HG03045 (cell line): ENCODE data around the gene ADAMTS14.
"Not testable (repeated sequence)": the region's sequence is repeated elsewhere in the genome, so short reads cannot be mapped to it uniquely, and the experiment has no call there.

Source experiments
- ATAC-seq: cut with Tn5 transposase; IDR thresholded peaks from one replicate; pipeline ENCODE4 v1.9.1; 2021; ENCODE audit warnings: mild to moderate bottlenecking, moderate library complexity; ENCODE audit not compliant: unreplicated experiment

Gene ADAMTS14

DNA sequence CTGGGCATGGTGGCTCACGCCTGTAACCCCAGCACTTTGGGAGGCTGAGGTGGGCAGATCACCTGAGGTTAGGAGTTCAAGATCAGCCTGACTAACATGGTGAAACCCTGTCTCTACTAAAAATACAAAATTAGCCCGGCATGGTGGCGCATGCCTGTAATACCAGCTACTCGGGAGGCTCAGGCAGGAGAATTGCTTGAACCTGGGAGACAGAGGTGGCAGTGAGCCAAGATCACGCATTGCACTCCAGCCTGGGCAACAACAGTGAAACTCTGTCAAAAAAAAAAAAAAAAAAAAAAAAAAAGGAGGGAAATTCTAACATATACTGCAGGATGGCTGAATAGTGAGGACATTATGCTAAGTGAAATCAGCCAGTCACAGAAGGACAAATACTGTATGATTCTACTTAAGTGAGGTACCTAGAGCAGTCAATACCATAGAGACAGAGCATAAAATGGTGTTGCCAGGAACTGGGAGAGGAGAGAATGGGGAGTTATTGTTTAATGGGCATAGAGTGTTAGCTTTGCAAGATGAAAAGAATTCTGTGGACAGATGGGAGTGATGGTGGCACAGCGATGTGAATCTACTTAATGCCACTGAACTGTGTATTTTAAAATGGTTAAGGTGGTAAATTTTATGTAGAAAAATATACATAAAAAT lies 95.8 kb downstream of the ADAMTS14 start:
- not testable (repeated sequence) for ATAC-seq

DNA sequence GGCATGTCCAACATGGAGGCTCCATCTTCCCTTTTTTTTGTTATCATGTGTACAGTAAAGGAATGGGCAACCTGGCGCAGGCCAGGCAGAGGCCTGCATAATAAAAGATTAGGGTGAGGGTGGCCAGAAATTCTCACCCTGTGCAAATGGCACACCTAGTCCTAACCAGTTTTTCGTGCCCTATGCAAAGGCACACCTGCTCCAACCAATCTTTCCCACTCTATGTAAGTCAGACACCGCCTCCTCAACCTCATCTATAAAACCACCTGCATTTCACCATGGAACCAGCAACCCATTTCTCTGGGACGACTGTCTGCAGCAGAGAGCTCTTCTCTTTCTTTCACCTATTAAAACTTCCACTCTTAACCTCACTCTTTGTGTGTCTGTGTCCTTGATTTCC lies 96.8 kb downstream of the ADAMTS14 start:
- no peak for ATAC-seq

DNA sequence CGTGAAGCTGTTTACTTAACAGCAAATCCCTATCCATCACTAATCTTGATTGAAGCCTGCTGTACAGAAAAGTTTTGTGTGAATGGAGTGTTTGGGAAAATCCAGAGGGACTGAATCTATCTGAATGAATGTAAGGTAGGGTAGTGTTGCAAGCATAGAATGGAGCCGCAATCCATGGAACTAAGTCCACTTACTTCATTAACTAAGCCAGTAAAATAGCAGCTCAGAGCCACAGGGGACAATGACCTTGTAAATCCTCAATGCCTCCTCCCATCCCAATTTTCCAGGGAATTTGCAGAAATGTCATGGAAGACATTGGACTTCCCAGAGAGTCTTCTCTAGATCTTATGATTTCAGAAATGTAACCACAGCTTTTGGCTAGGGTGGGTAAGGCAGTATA lies 97.7 kb downstream of the ADAMTS14 start:
- ATAC-seq, result no peak

DNA sequence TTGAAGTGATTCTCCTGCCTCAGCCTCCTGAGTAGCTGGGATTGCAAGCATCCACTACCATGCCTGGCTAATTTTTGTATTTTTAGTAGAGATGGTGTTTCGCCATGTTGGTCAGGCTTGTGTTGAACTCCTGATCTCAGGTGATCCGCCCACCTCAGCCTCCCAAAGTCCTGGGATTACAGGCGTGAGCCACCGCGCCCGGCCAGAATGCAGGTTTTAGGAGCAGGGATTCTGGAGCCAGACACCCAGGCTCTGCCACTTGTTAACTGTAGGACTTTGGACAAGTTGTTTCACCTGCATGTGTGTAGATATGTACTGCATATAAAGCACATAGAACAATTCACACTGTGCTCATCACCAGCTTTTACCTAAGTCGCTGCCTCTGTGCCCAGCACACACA lies 98.2 kb downstream of the ADAMTS14 start:
- not testable (repeated sequence) for ATAC-seq

DNA sequence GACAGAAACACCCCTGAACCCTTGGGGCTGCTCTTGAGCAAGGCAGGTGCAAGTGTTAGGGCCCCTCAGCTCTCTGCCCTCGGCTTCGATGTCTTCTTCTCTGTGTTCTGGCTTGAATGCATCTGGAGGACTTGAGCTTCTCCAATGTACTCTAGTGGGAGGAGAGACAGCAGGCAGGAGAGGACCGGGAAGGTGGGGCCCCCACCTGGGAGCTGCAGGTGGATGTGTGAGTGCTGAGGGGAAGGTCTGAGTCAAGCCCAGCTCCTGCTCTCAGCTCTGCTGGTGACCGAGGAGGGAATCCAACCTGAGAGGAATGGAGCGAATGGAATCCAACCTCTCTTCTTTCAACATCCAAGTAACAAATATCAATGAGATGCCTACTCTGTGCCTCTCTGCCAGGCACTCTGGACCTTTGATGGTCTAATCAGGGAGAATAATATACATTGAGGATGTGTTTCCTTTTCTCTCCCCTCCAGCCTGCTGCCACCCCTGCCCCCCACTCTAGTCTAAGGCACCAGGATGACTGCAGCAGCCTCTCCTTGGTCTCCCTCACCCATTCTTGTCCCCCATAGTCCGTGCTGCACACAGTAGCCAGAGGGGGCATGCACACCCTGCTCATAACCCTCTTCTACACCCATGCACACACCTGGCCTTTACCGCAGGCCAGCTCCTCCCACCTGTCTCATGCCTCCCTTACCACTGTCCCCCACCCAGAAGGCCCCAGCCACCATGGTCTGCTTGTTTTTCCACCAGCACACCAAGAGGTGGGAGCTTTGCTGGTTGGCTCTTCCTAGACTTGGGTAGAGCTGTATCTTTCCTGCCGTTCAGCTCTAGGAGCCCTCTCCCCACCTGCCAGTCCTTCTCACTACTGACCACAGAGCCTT lies 99.2 kb downstream of the ADAMTS14 start:
- no peak for ATAC-seq

DNA sequence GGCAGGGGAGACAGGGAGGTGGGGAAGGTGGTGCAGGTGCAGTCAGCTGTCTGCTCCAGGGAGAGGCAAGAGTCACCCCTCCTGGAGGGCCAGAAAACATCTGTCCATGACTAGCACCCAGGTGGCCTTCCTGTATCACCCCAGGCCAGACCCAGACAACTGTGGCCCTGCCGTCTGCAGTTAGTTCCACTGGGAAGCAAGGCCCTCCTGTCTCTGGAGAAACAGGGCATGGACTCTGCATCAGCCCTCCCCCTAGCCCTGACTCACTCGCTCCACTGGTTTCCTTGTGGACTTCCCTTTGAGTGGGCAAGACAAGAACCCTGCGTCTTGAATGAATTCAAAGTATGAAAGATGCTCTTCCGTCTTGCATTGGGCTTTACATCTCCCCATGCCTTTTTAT lies 100.3 kb downstream of the ADAMTS14 start:
- ATAC-seq, result no peak

DNA sequence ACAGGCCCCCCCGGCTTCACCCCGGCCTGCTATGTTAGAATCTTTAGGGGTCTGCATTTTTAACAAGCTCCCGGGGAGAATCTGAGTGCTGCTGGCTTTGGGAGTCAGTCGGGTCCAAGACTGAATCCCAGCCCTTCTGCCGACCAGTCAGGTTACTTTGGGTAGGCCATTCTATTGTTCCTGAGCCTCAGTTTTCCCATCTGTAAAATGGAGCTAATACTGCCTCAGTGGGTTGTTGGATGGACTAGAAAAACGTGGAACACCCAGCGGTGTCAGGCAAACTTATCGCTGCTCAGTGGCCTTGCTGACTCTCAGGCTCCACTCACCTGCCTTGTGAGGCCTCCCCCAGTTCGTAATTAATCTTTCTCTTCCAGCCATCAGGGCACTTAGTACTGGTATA lies 101.2 kb downstream of the ADAMTS14 start:
- no peak for ATAC-seq

DNA sequence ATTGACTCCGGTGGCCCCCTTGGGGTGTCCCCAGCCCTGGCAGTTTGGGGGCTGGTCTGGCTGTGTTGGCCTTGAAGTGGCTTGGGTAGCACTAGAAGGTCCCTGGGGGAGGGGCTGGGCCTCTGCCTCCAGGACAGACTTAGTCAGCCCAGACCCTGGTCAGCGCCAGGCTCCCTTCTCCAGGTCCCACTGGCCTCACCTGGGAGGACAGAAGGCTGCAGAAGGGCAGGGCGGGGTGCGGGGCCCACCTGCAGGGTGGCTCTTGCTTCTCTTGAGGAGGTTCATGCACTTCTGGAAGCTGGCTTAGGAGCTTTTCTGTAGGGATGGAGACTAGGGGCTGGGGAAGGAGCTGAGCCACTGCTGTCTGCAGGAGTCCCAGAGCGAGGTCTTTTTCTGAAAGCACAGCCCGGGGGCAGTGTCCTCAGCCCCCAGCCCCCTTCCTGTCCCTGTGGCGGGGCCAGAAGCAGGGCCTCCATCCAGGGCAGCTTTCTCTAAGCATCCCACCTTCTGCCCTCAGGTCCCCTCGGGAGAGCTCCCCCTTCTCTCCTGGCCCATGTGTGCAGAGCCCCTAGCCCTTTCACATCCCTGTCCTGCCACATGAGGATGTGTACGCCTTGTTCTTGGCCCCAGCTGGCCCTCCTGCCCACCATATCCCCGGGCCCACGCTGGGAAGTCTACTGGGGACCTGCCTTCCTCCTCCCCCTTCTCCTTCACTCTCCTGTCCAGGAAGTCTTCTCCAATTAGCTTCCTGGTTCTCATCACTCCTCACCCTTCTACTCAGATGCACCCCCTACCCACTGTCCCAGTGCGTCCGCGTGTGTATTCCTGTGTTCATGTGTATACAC lies 101.9 kb downstream of the ADAMTS14 start:
- no peak for ATAC-seq

DNA sequence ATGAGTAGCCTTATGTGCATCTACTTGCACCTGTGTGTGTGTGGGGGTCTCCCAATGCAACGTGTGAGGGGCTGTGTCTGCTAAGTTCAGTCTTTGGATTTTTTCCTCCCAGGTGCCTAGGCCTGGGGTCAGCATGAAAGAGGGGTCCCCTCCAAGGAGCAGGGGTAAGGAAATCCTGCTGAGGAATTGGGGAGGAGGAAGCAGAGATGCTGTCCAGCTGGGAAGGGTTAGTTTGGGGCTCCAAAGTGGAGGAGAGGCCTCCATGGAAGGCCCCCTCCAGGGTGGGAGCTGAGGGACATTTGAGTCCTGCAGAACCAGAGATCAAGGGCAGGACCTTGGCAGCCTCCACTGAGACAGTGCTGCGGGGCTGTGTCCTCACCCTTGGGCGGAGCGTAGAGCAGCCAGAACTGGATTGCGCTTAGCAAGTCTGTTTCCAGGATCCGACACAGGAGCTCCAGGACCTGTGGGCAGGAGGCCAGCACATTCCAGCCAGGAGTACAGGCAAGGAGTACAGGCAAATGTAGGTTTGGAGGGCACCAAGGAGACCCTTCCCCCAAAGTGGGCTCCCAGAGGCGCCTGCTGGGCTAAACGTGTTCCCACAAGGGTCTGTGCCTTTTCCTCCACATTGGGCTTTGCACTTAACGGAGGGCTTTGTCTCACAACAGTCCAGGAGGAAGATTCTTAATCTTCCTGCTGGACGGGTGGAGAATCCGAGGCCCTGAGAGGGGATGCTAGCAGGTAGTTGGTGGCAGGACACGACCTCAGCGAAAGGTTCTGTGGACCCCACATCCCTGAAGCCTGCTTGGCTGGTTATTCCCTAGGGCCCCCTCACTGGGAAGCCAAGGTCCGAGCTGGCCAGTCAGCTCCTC lies 102.7 kb downstream of the ADAMTS14 start:
- no peak for ATAC-seq

DNA sequence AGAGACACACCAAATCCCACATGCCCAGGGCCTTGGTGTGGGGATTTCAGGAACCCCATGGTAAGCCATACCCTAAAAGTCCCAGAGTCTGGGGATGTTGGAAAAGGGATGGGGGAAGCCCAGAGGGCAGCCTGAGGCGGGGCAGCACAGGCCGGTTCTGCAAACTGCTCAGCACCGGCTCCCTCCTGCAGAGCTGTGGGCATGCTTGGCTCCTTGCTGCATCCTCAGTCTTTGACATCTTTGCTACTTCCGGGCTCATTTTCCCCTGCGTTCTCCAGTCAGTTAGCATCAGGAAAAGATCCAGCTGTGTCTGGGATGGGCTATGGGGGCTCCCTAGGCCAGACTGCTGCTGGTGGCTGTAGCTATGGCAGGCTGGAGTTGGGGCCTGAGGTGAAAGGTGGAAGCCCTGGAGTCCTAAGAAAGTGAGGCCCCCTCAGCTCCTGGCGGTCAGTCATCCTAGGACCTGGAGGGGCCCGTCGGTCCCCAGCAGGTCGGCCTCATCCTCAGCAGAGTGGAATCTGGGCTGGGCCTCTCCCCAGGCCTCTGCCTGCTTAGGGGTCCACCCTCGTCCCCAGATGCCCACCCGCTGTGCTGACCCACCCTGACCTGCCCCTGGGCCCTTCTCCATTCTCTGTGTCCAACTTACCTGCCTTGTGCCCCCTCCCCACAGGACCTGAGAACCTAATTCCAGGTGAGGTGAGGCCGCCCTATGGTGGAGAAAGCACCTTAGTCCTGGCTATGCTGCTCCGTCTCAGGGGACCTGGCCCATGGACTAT lies 103.6 kb downstream of the ADAMTS14 start:
- ATAC-seq, result no peak

DNA sequence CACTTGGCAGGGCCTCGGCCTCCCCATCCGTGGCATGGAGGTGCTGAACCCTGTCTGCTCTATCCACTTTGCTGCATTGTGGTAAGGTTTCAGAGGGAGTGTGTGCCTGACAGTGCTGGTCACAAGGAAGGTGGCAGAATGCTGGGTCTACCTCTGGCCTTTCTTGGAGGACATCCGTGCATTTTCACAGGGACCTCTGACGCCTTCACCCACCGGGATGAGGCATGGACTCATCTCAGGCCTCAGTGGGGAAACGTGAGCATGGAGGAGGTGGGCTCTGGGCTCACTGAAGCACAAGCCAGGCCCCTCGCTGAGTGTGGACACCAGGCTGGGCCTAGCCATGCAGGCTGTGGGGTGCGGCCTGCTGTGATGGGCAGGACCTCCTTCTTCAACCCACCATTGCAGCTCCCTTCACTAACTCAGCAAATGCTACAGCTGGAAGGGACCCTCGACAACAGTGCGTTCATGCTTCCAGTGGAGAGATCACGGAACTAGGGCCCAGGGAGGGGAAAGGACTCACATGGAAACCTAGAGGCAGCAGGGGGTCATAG lies 104.2 kb downstream of the ADAMTS14 start:
- ATAC-seq, result no peak

DNA sequence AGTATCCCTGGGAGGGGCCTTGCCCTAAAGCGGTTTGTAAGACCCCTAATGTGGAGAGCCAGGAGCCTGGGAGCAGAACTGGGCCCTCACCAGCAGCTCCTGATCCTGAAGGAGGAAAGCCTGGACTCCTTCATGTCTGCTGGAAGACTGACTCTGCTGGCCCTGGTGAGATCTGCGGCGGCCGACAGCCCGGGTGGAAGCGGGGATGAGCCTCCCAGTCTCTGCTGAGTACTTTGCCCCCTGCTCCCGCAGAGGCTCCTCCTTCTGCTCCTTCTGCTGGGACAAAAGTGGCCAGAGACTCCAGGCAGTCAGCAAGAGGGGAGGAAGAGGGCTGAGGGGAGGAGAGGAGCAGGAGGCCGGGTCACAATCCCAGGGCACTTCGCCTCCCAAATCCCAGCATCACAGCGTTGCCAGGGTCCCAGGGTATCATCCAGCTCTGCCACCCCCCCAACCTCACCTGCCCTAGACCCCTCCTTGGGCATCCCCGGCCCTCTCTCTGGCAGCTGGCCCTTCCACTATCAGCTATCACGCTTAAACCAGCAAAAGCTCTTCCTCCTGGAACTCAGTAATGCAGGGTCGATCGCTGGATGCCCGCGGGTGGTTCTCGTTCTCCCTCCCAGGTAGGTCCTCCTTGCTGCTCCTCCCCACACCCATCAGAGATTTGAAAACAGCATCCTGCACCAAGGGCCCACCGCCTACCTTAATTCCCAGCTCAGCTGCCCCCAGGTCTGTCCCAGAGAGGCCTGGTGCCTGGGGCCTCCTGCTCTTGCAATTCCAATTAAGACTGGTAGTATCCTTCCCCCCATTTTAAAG lies 105.0 kb downstream of the ADAMTS14 start:
- no peak for ATAC-seq

DNA sequence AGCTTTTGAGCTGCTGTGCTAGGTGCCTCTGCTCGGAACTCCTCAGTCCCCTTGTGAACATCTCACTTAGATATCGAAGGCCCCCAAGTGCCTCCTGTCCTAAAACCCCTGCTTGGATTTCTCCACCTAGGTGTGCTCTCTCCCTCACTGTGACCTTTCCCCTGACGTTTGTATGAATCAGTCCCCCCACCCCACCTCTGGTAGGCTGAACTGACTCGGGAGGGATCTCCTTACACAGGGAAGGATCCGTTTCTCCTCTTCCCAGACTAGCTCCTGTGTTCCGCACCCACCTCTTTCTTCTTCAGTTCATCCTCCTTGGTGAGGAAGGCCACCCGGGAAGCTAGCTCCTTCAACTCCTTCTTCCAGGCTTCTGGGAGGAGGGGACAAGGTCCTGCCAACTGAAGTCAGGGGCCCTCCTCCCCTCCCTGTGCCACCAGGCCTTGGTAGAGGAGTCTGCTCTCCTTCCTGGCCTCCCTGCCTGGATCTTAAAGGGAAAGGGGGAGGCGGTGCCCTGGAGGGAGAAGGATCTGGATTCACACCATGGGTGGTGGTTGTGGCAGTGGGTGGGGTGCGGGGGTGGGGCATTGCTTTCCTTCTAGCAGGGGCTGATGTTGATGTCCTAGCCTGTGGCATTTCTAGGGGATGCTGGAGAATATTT lies 106.1 kb downstream of the ADAMTS14 start:
- ATAC-seq, result no peak

DNA sequence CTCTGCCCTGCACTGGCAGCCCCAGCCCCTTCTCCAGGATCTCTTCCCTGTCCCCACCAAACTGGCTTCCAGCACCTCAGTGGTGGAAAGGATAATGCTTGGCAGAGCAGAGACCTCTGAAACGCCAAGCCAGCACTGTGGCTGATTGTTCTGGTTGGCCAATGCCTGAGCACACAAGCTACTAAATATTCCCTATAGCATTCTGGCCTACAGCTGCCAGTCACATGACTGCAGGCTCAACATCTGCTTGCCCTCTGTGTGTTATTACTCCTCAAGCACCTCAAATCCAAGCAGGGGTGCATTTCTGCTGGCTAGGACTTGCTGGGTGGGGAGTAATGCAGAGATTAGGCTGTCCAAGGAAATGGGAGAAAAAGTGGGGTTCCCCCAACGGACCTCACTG lies 106.8 kb downstream of the ADAMTS14 start:
- ATAC-seq, result no peak

DNA sequence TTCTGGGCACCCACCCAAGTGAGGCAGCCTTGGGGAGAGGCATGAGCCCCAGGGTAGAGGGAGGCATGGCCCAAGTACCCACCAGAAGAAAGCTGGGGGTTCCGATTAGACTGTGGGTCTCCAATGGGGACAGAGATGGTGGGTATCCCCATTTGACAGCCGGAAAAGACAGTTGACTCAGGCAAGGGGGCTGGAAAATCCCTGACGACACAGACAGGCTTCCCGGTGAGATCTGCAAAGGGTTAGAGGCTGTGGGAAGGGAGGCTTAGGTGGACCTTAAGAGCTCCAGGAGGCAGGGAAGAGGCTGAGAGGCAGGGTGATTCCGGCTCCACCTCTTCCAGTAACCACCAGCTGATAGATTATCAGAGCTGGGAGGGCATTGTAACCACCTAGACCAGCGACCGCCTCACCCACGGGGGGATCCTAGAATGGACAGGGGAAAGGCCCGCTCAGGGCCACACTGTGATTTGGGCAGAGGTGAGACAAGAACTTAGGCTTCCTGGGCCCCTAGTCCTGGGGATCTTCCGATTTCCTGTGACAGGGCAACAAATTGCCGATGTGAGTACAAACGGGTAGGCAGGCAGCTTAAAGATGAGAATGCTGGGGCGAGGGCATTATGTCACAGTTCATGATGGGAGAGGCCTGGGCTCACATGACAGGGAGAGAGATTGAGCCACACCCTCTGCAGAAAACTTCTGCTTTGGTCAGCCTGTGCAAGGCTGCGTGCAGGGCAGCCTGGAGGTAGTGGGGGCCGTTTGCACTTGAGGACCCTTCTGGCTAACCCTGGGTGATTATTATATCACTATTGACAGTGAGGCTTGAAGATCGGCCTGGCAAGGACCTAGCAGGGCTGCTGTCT lies 107.4 kb downstream of the ADAMTS14 start:
- ATAC-seq, result no peak

DNA sequence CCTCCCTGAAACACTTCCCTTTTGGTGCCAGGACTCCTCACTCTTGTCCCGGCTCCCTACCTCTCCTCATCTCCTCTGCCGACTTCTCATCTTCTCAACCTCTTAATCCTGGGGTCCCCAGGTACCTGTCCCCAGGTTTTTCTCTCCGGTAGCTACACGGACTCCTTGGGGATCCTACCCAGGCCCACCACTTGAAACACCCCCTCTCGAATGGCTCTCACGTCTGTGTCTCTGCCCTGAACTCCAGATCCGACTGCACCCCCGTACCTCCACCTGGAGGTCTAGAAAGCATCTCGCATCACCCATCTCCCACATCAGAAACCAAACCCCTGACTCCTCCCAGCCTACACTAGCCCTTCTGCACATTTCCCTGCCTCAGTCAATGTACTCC lies 108.1 kb downstream of the ADAMTS14 start:
- ATAC-seq, result no peak

DNA sequence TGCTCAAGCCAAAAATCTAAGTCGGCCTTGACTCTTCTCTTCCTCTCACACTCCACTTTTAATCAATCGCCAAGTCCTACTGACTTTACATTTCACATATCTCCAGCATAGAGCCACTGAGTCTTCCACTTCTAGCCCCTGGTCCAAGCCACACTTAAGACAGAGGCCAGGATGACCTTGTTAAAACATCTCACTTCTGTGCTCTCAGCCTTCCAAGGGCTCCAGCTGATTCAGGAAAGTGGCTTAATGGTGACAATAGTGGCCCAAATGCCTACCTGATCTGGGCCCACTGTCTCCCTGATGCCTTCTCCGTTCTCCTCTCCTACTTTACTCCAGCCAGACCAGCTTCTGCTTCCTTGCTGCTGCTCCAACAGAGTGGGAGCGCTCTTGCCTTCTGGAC lies 108.5 kb downstream of the ADAMTS14 start:
- no peak for ATAC-seq
